TTC549 (cell line): ENCODE data around the gene SORBS1.
"Not testable (repeated sequence)": the region's sequence is repeated elsewhere in the genome, so short reads cannot be mapped to it uniquely, and the experiment has no call there.

ENCODE experiments used
- FAIRE-seq: peaks from 2 replicates; lab custom pipeline; 2012; peaks lifted over from hg19 to GRCh38; lab: Jason Lieb, UNC

The SORBS1 gene

DNA sequence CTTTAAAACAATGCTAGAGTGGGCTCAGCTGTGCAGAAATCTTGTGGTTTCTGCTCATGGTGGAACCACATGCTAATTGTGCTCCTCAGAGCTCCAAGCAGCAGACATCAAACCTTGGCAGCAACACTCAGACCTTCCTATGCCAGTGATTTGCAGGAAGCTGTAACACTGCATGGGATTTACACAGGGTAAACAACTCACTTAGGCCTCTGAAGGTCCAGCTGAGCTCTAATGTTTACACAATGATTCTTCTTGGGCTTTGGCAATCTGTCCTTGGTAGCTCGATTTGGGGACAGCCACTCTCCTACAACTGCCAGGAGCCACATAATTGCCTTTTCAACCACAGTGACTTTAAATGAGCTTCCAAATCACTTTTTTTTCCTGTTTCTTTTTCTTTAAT is 172.6 kb downstream of the SORBS1 start:
- FAIRE-seq = no peak

DNA sequence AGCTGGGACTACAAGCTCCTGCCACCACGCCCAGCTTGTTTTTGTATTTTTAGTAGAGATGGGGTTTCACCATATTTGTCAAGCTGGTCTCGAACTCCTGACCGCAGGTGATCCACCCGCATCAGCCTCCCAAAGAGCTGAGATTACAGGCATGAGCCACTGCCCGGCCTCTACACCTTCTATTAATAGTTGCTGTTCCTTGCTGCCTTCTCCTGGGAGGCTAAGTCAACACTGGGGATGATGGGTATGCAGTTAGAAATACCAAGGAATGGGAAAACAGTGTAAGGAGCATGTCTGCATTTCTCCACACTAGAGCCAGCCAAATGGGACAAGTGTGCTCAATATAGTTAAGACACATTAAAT is 173.1 kb downstream of the SORBS1 start:
- no peak for FAIRE-seq

DNA sequence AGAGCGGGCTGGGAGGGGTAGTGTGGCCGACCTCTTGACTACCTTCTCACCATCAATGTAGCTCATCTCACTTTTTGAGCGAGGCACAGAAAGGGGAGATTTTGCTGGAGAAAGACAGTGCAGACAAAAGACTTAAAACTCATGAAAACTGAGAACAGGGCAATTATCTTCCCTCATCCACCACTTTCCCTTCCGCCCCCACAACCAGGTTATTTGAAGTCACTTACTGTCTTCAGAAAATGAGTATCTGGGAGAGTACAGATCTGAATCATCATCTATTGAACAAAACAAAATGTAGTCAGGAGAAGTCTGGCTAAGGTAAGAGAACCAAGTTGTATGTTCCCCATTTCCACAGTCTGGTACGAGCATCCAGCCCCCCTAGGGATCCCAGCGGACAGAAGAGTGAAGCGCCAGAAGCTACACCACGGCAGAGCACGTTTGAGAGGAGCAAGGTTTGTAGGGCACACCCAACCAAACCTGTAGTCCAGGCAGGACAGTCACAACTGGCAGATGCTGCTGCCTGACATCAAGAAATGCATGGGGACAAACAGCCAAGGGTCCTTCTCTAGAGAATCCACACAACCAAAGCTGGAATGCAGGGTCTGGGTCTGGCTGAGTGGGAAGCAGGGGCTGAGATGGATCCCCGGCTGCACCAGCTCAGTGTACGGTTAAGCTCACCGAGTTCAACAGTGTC is 177.0 kb downstream of the SORBS1 start:
- FAIRE-seq = no peak

DNA sequence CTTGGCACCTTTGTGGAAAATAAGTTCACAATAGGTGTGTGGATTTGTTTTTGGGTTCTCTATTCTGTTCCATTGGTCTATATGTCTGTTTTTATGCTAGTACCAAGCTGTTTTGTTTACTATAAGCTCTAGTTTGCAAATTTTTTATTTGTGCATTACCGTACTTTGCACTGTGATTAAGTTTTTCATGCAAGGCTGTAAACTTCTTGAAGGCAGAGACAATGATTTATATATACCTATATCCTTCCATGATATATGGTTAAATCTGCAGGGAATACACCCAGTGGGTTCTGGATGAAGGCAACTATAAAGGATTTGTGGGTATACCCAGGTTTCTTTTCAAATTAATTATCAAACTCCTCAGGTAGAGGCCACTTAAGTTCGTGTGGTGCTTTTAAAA is 178.6 kb downstream of the SORBS1 start:
- no peak for FAIRE-seq

DNA sequence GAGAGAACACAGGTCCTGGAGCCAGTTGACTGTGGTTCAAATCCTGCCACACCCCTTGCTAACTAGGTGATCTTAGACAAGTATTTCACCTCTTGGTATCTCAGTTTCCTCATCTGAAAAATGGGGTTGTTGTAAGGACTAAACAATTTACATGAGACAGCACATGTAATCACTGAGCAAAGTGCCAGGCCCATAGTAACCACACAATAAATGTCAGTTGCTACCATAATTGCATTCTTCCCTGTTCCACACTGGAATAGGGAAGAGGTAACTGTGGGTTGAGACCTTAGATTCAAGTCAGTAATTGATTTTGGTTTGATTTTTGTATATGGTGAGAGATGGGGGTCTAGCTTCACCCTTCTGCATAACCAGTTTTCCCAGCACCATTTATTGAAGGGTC is 179.0 kb downstream of the SORBS1 start:
- FAIRE-seq = no peak

DNA sequence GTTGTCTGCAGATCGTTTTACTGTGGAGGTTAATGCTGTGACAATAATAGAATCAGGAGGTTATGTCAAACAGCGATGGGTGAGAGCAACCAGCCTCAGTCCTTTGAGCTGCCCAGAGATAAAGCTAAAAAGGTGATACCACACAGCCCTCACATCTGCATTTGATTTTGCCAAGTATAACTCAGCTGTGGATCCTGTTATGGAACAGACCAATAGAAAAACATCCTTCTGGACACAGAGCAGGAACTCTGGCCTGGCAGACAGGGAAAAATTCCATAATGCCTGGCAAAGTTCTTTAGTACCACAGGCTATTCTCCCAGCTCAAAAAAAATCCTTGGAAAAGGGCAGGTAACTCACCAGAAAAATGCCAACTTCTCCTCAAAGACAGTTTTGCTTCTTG is 183.2 kb downstream of the SORBS1 start:
- no peak for FAIRE-seq

DNA sequence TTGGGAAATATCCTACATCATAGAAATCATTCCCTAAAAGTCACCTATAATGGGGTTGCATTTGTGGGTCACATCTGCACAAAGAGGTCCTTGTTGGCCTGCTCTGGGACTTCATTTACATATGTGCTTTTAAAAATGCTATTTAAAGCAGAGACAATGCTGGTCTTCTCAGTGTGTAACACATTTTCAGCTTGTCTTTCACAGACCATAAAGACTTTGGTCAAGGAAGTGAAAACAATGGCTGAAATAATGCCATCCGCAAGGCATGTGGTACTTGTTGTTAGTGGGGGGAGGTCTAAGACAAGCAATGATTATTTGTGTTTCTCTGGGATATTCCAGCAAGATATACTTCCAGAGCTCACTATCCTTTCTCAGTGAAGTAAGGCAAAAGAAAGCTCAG is 185.8 kb downstream of the SORBS1 start:
- FAIRE-seq = no peak

DNA sequence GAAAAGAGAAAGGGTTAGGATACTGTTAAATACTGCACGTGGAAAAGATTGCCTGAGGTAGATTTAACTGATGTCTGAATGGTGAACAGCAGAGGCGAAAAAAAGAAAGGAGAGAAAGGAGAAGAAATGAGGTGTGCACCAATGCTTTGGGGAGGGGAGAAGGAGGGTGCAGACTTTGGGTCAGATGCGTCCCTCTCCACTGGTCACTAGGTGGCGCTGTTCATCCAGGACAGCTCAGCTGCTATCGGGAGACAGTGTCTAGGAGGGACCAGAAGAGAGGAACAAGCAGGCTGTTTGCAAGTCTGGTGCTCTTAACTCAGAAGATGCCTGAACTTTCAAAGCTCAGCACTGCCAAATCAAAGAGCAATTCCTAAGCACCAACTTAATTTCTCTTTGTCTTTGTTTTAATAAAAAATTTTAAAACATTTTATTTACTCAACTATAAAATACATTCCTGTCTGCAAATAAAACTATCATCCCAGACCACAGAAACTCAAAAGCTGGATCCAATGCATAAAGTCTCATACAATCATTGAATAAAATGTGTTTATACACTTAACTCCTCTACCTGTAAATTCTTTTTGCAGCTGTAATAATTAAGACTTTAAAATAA is 186.5 kb downstream of the SORBS1 start:
- FAIRE-seq = no peak

DNA sequence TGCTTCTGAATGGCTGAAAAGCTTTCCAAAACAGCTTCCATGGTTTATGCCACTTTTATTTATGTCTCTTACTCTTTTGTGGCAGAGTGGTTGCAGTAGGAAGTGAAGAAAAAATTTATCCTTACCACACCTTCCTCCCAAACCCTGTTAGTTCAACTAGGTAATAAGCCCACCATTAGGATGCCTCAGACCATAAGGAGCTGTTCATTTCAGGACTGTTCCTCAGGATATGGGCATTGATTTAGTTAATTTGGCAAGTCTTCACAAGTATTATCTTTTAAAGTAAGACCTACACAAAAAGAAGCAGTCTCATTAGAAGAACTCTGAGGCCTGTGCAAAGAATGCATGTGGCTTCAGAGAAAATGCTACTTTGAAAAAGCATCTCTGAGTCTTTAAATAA is 187.5 kb downstream of the SORBS1 start:
- FAIRE-seq = no peak

DNA sequence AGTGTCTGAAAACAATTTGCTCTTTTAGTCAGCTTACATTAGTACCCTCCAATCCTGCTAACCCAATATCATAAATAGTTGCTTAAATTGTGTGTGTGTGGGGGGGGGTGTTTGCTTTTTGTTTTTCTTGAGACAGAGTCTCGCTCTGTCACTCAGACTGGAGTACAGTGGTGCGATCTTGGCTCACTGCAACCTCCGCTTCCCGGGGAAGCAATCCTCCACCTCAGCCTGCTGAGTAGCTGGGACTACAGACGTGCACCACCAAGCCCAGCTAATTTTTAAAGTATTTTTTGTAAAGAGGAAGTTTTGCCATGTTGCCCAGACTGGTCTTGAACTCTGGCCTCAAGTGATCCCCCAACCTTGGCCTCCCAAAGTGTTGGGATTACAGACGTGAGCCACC is 196.8 kb downstream of the SORBS1 start:
- FAIRE-seq = no peak

DNA sequence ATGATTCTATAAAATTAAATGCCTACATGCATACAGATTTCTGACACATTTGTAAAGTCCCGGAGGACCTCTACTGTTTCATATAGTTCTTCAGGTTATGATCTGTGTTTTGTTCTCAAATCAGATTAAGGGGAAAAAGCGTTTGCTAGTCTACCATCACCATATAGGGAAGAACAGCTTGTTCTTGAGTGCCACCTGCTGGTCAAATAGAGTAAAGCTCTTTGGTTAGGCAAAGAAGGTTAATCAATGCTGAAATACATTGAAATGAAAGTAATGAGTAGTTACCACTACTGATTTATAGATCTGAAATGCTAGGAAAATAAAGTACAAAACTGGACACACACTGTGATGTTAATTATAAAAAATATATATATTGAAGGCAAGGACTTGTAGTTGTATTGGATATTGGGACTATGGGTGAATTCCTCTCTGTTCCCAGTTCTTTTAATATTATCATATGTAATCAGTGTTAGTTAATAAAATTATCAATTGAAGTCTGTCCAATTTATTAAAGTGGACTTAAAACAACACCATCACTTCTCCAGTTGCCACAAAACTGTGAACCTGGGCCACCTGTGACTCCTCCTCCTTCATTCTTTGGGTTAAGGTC is 197.8 kb downstream of the SORBS1 start:
- peak; percentile 84 for FAIRE-seq

DNA sequence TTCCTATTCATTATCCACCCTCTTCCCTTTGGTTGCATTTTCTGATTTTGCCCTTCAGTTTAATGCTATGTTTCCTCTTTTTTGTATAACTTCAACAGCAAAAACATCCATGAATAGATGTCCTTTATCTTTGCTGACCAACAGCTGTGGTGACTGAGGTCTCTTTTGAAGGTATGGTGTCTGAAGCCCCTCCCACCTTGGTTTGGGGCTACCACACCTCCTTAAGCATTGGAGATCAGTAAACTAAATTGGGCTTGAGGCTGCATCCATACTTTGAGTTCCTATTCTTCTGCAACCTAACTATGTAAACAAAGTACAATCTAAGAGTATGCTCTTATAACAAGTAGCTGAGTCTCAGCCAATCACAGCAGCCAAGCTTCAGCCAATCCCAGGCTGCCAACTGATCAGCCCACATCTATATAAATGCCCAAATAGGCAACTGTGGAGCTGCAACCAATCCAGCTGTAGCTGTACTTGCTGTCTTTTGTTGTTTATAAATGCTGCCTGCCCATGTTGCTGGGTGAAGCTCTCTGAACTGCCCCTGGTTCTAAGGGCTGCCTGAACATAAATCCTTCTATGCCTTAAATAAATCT is 201.0 kb downstream of the SORBS1 start:
- FAIRE-seq = no peak

DNA sequence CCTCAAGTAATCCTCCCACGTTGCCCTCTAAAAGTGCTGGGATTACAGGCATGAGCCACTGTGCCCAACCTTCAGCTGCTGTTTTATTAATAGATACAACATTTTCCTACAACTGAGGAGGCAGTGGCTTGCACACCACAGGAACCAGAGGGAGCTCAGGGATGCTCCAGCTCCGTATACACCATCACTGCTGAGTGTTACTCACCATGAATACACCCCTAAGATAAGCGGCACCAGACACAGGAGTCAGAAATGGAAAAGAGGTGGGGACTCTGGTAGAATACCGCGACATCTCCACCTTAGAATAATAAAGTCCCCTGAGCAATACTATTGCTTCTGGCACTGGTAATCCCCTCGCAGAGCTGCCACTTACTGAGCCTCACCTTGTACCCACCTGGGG is 201.7 kb downstream of the SORBS1 start:
- FAIRE-seq = no peak

DNA sequence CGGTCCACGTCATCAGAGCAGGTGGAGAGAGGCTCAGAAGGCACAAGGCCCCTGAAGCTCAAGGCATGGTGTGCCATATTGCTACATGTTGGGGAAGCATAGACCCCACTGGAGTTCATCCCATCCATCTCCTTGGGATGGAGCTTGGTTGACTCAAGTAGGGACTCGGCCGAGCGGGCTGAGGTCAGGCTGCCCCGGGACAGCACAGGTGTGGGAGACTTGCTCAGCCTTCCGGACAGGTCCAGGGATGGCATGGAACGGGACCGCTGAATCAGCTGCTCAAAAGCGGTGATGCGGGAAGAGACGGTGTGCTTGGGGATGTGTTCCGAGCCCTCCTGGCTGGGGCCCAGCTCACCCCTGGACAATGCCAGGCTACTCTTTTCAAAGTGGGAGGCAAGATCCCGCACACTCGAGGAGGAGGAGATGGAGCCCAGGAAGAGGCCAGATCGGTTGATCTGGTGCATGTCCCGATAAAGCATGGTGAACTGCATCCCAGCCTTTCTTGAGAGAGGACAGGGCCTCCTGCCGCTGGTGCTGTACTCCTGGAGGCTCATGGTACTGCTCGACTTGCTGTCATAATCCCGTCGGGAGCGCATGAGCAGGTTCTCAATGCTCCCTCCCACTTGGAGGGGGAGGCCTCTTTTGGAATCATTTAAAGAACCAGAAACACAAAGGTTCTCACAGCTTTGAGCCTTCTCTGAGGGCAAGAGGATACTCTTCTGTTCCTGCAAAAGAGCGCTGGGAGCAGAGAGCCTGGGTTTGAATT is 204.8 kb downstream of the SORBS1 start:
- FAIRE-seq = no peak

DNA sequence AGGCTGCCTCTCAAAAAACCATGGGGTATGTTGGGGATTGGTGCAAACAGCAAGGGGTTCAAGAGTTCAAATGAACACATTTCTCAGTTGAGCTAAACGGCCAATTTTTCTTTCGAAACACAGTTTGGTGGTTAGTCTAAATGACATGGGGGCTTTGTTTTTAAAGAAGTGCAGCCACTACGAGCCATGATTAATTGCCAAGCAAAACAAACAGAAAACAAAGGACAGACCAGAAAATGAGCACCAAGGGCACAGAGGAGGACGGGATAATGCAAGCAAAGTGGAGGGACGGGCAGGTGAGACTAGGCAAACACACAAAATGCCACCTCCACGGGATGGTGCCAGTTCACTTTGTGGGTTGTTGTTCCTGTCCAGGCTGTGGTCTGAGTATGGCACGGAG is 205.9 kb downstream of the SORBS1 start:
- no peak for FAIRE-seq

DNA sequence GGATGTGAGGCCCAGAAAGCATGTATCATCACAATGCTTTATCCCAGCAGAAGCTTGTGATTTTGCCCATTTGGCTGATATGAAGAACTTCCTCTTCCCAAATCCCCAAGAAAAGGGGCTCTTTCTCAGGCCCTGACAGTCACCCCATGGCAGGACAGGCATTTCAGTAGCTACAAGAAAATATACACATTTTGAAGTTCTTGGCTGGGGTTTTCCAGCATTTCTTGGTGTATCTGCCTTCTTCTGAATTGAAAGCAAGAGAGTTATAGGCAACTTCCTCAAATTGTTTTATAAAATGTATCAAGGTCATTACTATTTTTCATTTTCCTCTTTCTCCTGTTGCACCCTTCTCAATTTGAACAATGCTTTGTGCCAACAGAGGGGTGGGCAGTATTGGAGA is 207.1 kb downstream of the SORBS1 start:
- no peak for FAIRE-seq

DNA sequence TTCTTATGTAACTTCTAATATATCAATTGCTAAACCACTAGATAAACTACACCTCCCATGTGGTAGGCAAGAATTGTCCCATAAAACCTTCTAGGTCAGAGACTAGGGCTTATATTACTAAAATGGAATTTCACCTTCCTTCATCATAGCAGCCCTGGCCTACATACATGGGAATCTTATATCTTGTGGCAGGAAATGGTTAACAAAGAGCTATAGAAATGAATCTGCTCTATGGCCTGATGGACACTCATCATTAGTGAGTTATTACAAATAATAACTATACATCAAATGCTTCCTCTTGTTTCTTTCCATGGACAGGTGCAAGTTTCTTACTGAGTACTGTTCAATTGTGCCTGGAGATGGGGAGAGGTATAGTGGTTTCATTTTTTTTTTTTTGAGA is 208.0 kb downstream of the SORBS1 start:
- no peak for FAIRE-seq

DNA sequence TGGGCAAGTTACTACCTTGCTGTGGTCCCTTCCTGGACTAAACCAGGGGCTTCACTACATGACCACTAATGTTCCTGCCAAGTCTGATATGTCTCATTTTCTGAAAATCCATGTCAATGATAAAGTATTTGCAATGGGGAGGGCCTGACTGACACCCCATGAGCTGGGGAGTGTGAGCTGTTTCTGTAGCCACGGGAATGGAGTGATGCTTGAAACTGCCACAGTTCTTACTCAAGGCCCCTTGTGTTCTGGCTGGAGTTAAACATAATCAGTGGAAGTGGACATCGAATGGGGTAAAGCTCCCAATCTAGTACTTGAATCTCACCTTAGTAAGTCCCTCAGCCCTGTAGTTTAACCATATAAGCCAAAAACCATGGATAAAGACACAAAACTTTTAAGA is 208.5 kb downstream of the SORBS1 start:
- FAIRE-seq = no peak

DNA sequence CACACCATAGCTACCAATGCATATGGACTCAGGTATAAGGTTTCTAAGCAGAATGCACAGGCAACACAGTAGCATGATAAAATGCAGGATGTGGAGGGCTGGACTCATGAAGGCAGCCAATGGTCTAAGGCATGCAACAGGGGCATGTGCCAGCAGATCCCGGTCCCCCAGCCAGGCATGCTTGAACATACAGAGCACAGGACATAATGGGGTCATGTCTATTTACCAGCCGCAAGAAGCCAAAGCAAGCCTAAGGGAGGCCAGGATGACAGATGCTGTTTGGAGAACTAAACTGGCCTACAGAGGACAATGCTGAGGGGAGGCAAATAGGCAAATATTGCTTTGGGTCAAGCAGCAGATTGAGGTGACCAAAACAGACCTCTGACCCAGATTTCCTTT is 210.3 kb downstream of the SORBS1 start:
- FAIRE-seq = no peak

DNA sequence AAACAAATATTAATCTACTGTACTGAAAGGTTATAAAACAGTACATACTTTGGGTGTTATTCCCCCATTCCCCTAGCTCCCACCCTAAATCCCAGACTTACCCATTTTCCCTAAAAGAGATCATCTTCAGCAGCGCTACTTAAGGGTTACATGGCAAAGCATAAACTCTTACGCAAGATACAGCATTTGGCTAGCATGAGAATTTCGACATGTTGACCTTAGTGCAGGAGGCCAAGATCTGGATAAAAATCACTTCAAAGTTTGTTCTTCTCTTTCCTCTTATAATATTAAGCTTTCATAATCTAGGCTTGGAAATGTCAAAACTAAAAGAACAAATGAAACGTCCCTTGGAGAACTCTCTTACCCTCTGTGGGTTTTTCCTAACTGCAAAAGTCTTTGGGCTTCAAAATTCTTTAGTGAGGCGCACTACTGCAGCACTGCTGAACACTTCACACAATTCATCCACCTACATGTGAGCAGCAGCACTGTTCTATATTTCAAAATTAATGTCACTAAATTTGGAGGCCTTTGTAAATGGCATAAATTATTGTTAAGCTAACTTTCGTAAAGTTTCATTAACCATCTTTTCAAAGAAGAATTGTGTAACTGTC is 210.8 kb downstream of the SORBS1 start:
- FAIRE-seq = no peak

DNA sequence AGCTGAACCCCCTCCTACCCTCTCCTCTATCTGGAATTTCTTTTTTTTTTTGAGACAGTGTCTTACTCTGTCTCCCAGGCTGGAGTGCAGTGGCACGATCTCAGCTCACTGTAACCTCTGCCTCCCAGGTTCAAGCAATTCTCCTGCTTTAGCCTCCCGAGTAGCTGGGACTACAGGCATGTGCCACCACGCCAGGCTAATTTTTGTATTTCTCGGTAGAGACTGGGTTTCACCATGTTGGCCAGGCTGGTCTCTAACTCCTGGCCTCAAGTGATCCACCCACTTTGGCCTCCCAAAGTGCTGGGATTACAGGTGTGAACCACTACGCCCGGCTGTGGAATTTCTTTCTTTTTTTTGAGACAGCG is 213.8 kb downstream of the SORBS1 start:
- FAIRE-seq = not testable (repeated sequence)

DNA sequence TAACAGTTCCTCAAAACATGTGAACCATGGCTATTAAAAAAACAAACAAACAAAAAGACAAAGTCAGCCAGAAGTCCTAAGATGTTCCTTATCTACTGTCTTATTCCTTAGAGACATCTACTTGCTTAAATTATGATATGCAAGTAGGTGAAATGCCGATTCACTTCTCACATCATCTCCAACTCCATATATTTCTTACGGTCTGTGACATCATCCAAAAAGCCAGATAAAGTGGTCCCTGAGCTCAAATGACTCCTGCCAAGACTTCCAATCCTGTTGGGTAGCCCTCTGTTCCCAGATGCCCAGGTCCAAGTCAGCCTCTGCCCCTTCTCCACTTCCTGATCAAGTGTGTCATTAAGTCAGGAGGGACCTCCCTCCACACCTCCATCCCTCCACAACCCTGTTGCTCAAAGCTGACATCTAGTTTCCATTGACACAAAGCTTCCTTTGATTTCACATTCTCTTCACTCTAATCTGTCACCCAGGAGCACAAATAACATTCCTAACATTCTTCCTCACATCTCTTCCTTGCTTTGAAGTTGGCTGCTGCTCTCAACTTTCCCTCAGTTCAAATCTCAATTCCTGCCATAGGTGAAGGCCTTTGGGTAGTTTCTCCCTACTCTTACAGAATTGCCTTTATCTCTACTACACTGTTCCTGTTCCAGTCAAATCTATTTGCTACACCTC is 214.3 kb downstream of the SORBS1 start:
- FAIRE-seq = no peak
